Gastroesophageal sphincter (tissue), 4 donors: Measurements from ENCODE around the gene ANKFY1. TPM values are rescaled to one million over a fixed set of nuclear protein-coding genes. Genes with fewer than 3 reads are reported as not detected.

ENCODE experiments used
- ATAC-seq: fragments of 150-250 bp; one replicate; pipeline ENCODE4 v1.9.1; 2016; ENCODE audit warnings: mild to moderate bottlenecking, moderate library complexity
- H3K27ac ChIP-seq, 4 donors: fragments of 200-600 bp; sonication (generic) in 3 of 4; 1 replicate in 3 of 4; 2 replicates in 1 of 4; pipeline ENCODE4 v1.5.1; 2016 to 2019
- H3K27me3 ChIP-seq: fragments of 200-600 bp; sonication (generic); one replicate; pipeline ENCODE4 v1.5.1; 2019
- H3K36me3 ChIP-seq, 2 donors: fragments of 200-600 bp; sonication (generic); one replicate each; pipeline ENCODE4 v1.5.1; 2019; ENCODE audit warnings: control low read depth in 1 of 2
- H3K4me1 ChIP-seq, 3 donors: fragments of 200-600 bp; sonication (generic); 1 replicate in 2 of 3; 2 replicates in 1 of 3; pipeline ENCODE4 v1.5.1; 2016 to 2019; ENCODE audit warnings: control low read depth in 2 of 3
- H3K4me3 ChIP-seq, 2 donors: fragments of 200-600 bp; sonication (generic); one replicate each; pipeline ENCODE4 v1.5.1; 2019; ENCODE audit warnings: mild to moderate bottlenecking in 1 of 2, moderate library complexity in 1 of 2
- H3K9me3 ChIP-seq, 3 donors: fragments of 200-600 bp; sonication (generic); one replicate each; pipeline ENCODE4 v1.5.1; 2017 to 2019; ENCODE audit warnings: control low read depth in 2 of 3
- EP300 ChIP-seq: sonication (generic); formaldehyde crosslinking; IDR thresholded peaks from one replicate; pipeline ENCODE4 v1.6.1; 2017; ENCODE audit warnings: antibody characterized with exemption, mild to moderate bottlenecking
- POLR2A ChIP-seq, 2 donors: fragments of 450-650 bp; IDR thresholded peaks; one replicate each; pipeline ENCODE4 v1.6.1; 2017; ENCODE audit warnings: antibody characterized with exemption in 2 of 2, mild to moderate bottlenecking in 2 of 2, moderate library complexity in 1 of 2
- POLR2AphosphoS5 ChIP-seq: sonication (generic); formaldehyde crosslinking; IDR thresholded peaks from one replicate; pipeline ENCODE4 v1.6.1; 2017; ENCODE audit warnings: antibody characterized with exemption
- whole genome bisulfite sequencing, 2 donors: methylation state at CpG; one replicate each; pipeline ENCODE4 v1.1.5; 2018; ENCODE audit warnings: low coverage in 1 of 2; 5-methylcytosine and 5-hydroxymethylcytosine counted together
- total RNA-seq, 4 donors: library from RNA; depleted of rRNA; stranded (reverse); fragments of >200 nt; gene quantifications; one replicate each; pipeline ENCODE4 v1.1.0, GENCODE V29; 2016
- TF ChIP-seq, protein P1 (sequence below), 4 experiments: fragments of 200-600 bp in 2 of 4; fragments of 450-650 bp in 2 of 4; sonication (generic) in 1 of 4; IDR thresholded peaks; one replicate each; pipeline ENCODE4 v1.5.1; 2017 to 2019; ENCODE audit warnings: antibody characterized with exemption in 4 of 4, mild to moderate bottlenecking in 2 of 4, moderate library complexity in 2 of 4

Gene ANKFY1
- total RNA-seq, 4 donors from 2014 or later: 22.4 to 46.4 (median 40.2) TPM

DNA sequence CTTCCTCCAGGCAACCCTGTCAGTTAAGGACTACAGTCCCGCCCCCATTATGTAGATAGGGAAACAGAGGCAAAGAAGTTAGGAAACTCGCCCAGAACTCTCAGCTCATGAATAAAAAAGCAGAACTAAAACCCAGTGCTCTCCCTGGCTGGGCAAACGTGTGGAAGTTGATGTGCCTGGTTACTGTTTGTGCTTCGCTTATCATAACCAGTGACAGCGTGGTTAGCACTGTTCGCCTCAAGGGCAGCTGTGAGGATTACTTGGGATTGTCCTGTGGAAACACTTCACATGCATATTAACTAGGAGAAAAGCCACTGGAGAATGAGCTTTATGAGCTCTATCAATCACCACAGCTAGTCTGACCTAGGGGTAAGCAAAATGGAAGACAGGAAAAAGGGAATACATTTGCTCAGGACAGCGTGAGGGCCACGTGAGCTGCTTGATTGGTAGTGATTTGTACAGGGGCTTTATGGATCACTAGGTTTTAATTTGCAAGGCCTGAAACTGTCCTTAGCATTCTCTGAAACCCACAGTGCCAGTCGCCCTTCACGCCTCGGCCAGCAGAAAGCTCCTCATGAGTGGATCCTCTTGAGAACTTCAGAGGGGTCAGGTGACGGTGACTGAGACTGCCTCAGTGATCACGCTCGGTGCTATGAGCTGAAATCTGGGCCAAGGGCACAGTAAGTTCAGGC lies 100.9 kb downstream of the ANKFY1 start:
- no peak overlapping the region for H3K4me3 ChIP-seq
- ATAC-seq: no peak
- H3K27ac ChIP-seq: peak overlapping the region in 2 of 4 donors; percentile 21
- no peaks in the 10 kb centered on the region for H3K9me3 ChIP-seq
- TF ChIP-seq POLR2A (IDR thresholded peaks at IDR 0.05) (no peak), EP300 (no peak), POLR2AphosphoS5 (no peak)
- TF ChIP-seq, protein P1, sequence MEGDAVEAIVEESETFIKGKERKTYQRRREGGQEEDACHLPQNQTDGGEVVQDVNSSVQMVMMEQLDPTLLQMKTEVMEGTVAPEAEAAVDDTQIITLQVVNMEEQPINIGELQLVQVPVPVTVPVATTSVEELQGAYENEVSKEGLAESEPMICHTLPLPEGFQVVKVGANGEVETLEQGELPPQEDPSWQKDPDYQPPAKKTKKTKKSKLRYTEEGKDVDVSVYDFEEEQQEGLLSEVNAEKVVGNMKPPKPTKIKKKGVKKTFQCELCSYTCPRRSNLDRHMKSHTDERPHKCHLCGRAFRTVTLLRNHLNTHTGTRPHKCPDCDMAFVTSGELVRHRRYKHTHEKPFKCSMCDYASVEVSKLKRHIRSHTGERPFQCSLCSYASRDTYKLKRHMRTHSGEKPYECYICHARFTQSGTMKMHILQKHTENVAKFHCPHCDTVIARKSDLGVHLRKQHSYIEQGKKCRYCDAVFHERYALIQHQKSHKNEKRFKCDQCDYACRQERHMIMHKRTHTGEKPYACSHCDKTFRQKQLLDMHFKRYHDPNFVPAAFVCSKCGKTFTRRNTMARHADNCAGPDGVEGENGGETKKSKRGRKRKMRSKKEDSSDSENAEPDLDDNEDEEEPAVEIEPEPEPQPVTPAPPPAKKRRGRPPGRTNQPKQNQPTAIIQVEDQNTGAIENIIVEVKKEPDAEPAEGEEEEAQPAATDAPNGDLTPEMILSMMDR (IDR thresholded peaks at IDR 0.05): no peak
- 60 to 68% methylated on average over 6 to 14 of the region's 14 CpGs for WGBS, 2 donors
- H3K4me1 ChIP-seq: peaks cover 0 to 16% (median 0%) of the 10 kb centered on the region in 3 donors
- no peaks in the 10 kb centered on the region for H3K27me3 ChIP-seq
- H3K36me3 ChIP-seq: peaks cover 0 to 69% of the 10 kb centered on the region in 2 donors

DNA sequence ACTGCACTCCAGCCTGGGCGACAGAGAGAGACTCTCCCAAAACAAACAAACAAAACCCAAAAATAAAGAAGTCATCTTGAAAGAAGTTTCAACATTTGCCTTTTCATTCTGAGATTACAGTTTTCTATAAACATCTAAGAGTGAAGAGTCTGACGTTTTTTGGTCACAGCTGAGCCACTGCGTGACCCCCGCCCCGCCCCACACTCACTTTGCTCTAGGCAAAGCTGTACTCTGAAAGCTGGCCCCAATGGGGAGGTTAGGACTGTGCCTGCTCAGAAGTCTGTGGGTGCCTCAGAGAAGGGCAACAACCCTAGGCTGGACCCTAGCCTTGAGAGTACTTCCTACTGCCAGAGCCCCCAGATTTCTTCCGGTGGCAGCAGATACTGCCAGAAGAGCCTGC lies 101.5 kb downstream of the ANKFY1 start:
- Histone ChIP-seq H3K36me3 (peaks cover 0 to 69% of the 10 kb centered on the region in 2 donors), H3K27ac (peak overlapping the region in 2 of 4 donors; percentile 21)
- ATAC-seq: no peak

DNA sequence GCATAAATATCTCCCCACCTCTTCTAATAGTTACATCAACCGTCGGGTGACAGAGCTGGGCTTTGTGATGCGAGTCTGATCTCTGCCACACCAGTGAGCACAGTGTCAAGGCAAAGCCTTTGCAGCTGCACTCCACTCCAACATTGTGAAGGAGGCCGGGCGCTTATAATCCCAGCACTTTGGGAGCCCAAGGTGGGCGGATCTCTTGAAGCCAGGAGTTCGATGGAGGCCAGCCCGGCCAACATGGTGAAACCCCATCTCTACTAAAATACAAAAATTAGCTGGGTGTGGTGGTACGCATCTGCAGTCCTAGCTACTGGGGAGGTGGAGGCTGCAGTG lies 101.8 kb downstream of the ANKFY1 start:
- peaks cover 0 to 16% (median 0%) of the 10 kb centered on the region in 3 donors for H3K4me1 ChIP-seq
- peaks cover 0 to 69% of the 10 kb centered on the region in 2 donors for H3K36me3 ChIP-seq
- 83 to 90% methylated on average over 5 to 9 of the region's 9 CpGs for WGBS, 2 donors
- no peaks in the 10 kb centered on the region for H3K9me3 ChIP-seq
- no peak for ATAC-seq
- H3K27me3 ChIP-seq: no peaks in the 10 kb centered on the region
- no peak overlapping the region for H3K4me3 ChIP-seq
- H3K27ac ChIP-seq: peak overlapping the region in 2 of 4 donors; percentile 4 to 21
- TF ChIP-seq EP300 (no peak), POLR2AphosphoS5 (no peak), POLR2A (IDR thresholded peaks at IDR 0.05) (no peak)
- TF ChIP-seq, protein P1 (IDR thresholded peaks at IDR 0.05): no peak

More for the DNA sequence above, 101.5 kb downstream of the ANKFY1 start:
- no peaks in the 10 kb centered on the region for H3K9me3 ChIP-seq
- H3K4me1 ChIP-seq: peaks cover 0 to 16% (median 0%) of the 10 kb centered on the region in 3 donors
- no peaks in the 10 kb centered on the region for H3K27me3 ChIP-seq
- TF ChIP-seq POLR2A (IDR thresholded peaks at IDR 0.05) (no peak), POLR2AphosphoS5 (no peak), EP300 (no peak)
- TF ChIP-seq, protein P1 (IDR thresholded peaks at IDR 0.05): no peak
- WGBS, 2 donors: 55 to 71% methylated on average over 4 to 5 of the region's 6 CpGs
- no peak overlapping the region for H3K4me3 ChIP-seq

DNA sequence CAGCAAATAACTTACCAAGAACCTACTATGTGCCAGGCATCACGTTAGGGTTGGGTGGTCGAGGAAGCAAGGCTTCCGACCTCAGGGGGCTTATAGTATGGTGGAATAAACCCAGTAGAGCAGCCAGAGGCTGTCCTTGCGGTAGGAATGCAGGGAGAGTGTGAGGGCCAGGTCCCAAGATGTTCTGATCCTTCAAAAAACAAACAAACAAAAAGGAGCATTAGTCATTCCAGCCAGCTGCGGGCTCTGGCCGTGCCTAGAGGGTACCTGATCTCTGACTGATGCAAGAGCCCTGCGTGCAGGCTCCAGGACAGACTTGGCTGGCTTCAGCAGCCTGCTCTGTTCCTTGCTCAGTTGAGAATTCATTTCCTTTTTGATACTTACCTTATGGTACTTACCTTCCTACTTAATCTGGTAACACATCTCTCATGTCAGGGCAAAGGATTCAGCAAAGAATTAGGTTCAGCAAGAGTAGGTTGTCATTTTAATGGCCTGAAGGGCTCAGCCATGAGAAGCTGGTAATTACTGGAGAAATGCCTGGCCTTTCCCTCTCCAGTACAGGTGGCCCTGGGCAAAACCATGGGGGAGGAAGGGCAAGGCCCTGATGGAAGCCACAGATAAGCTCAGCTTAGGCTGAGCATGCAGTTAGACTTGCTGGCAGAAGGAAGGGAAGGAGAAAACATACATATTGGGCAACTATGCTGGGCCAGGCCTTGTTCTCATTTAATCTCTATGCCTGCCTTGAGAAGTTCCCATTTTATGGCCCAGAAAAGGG lies 102.4 kb downstream of the ANKFY1 start:
- Histone ChIP-seq H3K9me3 (no peaks in the 10 kb centered on the region), H3K36me3 (peaks cover 0 to 69% of the 10 kb centered on the region in 2 donors), H3K27me3 (no peaks in the 10 kb centered on the region), H3K4me3 (no peak overlapping the region), H3K4me1 (peaks cover 0 to 16% (median 0%) of the 10 kb centered on the region in 3 donors), H3K27ac (peak overlapping the region in 2 of 4 donors; percentile 4 to 21)
- ATAC-seq: peak; percentile 46
- 41 to 61% methylated on average over 4 to 7 of the region's 7 CpGs for WGBS, 2 donors
- no peak for TF ChIP-seq POLR2A (IDR thresholded peaks at IDR 0.05)
- TF ChIP-seq, protein P1 (IDR thresholded peaks at IDR 0.05): no peak
- no peak for TF ChIP-seq POLR2AphosphoS5
